DMS 273 (cell line): ENCODE data around the gene PCDHGA11.
"Not testable (repeated sequence)": the region's sequence is repeated elsewhere in the genome, so short reads cannot be mapped to it uniquely, and the experiment has no call there.

Source experiments
- DNase-seq: peaks from one replicate; lab custom pipeline; 2025; ENCODE audit not compliant: unreplicated experiment; lab: John Stamatoyannopoulos, UW

PCDHGA11 gene

DNA sequence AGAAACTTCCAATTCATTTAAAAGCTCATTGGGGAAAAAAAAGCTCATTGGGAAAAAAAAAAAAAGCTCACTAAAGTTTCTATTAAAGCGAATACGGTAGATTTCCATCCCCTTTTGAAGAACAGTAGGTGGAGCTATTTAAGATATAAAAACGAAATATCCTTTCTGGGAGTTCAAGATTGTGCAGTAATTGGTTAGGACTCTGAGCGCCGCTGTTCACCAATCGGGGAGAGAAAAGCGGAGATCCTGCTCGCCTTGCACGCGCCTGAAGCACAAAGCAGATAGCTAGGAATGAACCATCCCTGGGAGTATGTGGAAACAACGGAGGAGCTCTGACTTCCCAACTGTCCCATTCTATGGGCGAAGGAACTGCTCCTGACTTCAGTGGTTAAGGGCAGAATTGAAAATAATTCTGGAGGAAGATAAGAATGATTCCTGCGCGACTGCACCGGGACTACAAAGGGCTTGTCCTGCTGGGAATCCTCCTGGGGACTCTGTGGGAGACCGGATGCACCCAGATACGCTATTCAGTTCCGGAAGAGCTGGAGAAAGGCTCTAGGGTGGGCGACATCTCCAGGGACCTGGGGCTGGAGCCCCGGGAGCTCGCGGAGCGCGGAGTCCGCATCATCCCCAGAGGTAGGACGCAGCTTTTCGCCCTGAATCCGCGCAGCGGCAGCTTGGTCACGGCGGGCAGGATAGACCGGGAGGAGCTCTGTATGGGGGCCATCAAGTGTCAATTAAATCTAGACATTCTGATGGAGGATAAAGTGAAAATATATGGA lies 9.7 kb downstream of the PCDHGA11 start, which contains the start of gene PCDHGA12:
PCDHGA12 (plus strand) TSS at position 176 of the 782 bp plus-strand sequence; CDS start at position 429, 253 bp downstream.
- no peak for DNase-seq

DNA sequence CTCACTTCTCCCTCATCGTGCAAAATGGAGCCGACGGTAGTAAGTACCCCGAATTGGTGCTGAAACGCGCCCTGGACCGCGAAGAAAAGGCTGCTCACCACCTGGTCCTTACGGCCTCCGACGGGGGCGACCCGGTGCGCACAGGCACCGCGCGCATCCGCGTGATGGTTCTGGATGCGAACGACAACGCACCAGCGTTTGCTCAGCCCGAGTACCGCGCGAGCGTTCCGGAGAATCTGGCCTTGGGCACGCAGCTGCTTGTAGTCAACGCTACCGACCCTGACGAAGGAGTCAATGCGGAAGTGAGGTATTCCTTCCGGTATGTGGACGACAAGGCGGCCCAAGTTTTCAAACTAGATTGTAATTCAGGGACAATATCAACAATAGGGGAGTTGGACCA lies 10.4 kb downstream of the PCDHGA11 start:
- DNase-seq: no peak

DNA sequence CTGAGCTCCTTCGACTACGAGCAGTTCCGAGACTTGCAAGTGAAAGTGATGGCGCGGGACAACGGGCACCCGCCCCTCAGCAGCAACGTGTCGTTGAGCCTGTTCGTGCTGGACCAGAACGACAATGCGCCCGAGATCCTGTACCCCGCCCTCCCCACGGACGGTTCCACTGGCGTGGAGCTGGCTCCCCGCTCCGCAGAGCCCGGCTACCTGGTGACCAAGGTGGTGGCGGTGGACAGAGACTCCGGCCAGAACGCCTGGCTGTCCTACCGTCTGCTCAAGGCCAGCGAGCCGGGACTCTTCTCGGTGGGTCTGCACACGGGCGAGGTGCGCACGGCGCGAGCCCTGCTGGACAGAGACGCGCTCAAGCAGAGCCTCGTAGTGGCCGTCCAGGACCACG lies 11.5 kb downstream of the PCDHGA11 start:
- not testable (repeated sequence) for DNase-seq

DNA sequence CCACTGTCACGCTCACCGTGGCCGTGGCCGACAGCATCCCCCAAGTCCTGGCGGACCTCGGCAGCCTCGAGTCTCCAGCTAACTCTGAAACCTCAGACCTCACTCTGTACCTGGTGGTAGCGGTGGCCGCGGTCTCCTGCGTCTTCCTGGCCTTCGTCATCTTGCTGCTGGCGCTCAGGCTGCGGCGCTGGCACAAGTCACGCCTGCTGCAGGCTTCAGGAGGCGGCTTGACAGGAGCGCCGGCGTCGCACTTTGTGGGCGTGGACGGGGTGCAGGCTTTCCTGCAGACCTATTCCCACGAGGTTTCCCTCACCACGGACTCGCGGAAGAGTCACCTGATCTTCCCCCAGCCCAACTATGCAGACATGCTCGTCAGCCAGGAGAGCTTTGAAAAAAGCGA lies 11.9 kb downstream of the PCDHGA11 start:
- DNase-seq: not testable (repeated sequence)

DNA sequence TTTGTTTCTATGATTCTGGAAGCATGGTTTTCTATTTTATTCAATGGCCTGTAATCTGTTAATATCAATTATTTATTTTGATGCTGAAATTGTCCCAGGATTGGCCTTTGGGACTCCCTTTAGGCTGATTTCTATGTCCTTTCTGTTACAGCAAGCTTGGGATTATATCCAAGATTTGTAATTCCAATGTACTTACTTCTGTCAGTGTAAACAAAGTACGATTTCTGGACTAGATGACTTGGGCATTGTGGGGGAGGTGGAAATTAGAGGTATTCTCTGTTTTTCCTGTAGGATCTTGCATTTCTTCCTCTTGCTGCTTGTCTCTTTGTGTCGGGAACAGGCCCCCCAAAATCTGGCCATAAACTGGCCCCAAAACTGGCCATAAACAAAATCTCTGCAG lies 13.2 kb downstream of the PCDHGA11 start:
- DNase-seq: no peak

DNA sequence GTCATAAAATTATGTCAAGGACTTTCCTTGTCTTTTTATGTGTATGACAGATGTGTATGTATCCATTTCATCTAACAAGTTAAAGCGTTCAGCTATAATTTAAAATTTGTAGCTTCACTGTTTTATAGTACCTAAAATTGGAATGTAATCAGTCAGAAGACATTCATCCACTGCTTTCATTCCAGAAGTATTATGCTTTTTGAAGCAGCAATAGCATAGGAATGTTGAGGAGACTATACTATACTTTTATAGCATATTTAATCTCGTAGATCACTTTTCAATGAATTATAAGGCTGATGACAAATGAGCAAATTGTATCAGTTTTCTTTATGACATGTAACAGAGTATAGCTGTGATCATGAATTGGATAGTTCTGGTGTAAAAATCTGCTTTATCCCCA lies 16.4 kb downstream of the PCDHGA11 start:
- no peak for DNase-seq

DNA sequence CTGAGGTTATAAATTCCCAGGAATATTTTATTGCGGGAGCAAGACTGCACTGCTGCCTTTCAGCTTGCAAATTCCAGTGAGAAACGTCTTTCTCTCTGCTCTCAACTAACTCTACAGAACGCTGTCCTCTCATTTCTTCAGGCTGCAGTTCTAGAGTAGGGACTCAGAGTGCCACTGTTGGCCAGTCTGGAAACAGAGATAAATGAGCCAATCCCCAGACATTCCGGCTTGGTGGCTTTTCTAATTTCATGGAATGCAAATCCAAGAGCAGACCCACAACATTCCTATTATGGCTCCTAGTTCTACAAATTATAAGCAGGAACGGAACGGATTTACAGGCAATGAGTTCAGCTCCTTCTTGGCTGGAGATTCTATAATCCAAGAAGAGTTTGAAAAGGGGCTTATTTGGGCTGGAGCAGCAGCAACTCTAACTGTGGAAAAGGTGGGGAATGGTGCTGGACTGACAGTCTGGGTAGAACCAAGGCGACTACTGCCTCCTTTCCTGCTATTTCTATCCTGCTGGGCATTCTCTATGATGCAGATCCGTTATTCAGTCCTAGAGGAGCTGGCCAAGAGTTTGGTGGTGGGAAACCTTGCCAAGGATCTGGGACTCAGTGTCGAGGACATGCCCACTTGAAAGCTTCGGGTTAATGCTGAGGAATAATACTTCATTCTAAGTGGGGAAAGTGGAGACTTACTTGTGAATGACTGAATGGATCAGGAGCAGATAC lies 18.7 kb downstream of the PCDHGA11 start:
- no peak for DNase-seq

DNA sequence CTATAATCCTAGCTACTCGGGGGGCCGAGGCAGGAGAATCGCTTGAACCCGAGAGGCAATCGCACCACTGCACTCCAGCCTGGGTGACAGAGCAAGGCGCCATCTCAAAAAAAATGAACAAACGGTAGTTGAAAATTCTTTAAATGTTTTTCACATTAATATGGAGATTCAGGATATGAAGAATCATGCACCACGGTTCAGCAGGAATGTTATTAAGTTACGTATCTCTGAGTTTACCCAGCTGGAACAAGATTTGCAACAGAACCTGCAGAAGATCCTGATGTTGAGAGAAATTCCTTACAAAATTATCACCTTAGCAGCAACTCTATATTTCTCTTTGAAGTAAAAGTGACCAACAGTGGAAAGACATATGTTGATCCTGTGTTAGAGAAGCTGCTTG lies 19.5 kb downstream of the PCDHGA11 start:
- DNase-seq: no peak

DNA sequence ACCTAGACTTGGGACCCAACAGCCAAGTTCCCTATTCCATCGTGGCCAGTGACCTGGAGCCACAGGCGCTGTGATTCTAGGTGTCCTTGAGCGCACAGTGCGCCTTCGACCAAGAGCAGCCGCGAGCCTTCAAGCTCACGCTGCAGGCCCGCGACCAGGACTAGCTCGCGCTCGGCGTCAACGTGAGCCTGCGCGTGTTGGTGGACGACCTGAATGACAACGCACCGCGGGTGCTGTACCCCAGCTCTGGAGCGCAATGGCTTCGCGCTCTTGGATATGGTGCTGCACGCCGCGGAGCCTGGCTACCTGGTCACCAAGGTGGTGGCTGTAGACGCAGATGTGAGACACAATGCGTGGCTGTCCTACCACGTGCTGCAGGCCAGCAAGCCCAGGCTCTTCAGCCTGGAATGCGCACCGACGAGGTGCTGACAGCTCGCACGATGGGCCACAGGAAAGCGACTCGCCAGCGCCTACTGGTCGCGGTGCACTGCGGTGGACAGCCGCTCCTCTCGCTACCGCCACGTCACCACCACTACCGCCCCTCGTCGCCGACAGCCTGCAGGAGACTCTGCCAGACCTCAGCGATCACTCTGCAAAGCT lies 20.8 kb downstream of the PCDHGA11 start:
- DNase-seq: no peak

DNA sequence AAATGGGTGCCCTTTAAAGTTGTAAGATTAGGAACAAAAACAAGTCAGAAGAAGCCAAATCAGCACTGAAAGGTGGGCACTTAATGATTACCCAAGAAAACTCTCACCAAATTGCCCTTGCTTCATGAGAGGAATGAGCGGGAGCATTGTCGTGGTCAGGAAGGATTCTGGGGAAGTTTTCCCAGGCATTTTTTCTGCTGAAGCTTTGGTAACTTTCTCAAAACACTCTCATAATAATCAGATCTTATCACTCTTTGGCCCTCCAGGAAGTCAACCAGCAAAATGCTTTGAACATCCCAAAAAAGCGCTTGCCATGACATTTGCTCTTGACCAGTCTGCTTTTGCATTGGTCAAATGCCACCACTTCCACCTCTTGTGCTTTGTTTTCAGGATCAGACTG lies 44.5 kb downstream of the PCDHGA11 start:
- DNase-seq: no peak
